ENCODE data around the gene CD8B2.
A peak's percentile ranks its signal among the peaks of the same experiment; 100 is the strongest.
"Not testable (repeated sequence)": the region's sequence is repeated elsewhere in the genome, so short reads cannot be mapped to it uniquely, and the experiment has no call there.

CD8B2 gene

DNA sequence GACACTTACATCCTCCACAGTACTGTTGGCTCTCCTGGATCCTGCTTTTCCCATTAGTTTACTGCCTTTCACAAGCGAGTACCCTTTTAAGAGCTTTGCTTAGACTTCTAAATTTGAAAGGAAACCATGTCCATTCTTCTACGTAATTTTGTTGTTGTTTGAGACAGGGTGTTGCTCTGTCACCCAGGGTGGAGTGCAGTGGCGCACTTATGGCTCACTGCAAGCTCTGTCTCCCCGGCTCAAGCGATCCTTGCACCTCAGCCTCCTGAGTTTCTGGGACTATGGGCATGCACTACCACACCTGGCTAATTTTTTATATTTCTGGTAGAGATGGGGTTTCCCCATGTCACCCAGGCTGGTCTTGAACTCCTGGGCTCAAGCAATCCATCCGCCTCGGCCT, 24.8 kb downstream of the CD8B2 start:
- not testable (repeated sequence) for DNase-seq (ENCODE audit: low read depth, low spot score)

- DNase-seq (ENCODE audit: low read depth, low spot score), result not testable (repeated sequence)
Measured at GRCh38 chr2:106513391-106513790, 26.2 kb downstream of the CD8B2 start.

DNA sequence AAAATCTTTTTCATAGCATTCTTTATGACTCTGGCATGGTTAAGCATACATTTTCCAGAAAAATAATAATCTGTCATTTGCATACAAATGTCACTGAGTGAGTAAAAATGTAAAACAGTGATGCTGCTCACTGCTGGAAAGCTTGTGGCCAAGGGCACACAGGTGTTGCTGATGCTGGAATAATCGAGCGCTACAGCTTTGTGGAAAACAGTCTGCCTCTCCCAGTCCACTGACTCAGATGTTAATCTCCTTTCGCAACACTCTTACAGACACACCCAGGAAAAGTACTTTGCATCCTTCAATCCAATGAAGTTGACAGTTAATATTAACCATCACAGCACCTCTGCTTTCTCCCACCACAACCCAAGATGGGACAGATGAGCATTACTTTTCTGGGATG, 27.7 kb downstream of the CD8B2 start:
- DNase-seq (ENCODE audit: low read depth, low spot score), result not testable (repeated sequence)

DNA sequence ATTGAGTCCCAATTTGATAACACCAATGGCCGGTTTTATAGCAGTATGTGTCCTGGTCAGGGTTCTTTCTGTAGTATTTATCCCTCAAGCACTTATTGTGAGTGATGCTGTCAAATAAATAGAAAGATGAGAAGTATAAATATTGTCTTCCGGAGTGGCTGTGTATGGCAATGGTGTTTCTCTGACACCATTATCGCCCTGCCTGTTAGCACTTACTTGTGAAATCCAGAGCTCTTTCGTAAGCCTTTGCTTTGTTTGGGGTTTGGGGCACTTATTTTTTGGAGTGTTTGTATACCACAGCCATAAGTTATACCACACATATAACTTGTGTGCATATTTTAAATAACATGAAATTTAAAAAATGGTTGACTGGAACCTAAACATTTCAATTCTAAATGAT, 29.3 kb downstream of the CD8B2 start:
- no peak for DNase-seq (ENCODE audit: low read depth, low spot score)

DNA sequence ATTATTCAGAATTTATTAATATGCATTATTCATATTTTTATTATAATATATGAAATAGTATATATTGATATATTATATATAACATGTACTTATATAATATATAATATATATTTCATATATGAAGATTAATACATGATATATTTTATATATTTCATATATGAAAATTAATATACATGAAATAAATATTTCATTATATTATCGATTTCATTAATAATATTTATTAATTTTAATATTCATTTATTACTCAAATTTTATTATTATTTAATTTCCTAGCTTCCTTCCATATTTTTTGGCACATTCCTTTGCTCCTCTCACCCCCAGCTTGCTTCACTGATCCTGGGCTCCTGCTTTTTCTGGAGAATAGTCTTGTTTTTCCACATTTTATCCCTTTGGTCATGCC, 29.7 kb downstream of the CD8B2 start:
- no peak for DNase-seq (ENCODE audit: low read depth, low spot score)

DNA sequence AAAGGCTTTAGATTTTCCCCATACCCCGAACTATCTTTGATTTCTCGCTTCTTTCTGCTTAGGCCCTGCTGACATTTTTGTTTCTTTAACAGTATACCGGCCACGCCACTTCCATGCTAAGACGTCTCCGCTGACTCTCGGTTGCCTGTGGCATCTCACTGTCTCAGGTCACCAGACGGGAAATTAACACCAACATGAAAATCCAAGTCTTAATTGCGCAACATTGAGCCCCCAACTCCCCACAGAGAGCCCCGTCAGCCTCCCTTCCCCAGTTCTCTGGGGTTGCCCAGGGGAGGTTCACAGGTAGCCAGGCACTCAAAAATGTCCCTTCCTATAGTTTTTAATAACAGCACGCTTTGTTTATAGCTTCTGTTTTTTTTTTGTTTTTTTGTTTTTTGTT, 30.2 kb downstream of the CD8B2 start:
- no peak for DNase-seq (ENCODE audit: low read depth, low spot score)

DNA sequence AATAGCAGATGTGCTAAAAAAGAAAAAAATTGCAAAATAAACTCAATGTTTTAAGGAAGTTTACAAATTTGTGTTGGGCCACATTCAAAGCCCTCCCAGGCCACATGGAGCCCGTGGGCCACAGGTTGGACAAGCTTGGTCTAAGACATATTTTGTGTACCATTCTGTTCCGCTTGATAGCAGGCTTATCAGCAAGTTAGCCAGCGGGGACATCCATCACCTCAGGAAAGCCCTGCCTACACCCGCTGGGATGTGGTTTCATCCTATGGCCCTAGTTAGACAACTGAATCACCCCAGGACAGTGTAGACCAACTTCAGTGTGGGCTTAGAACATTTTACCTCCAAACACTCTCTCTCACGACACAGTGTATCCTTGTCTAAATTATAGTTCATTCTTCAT, 32.6 kb downstream of the CD8B2 start:
- DNase-seq (ENCODE audit: low read depth, low spot score), result no peak

- no peak for DNase-seq (ENCODE audit: low read depth, low spot score)
Measured at GRCh38 chr2:106521016-106521415, 33.9 kb downstream of the CD8B2 start.

DNA sequence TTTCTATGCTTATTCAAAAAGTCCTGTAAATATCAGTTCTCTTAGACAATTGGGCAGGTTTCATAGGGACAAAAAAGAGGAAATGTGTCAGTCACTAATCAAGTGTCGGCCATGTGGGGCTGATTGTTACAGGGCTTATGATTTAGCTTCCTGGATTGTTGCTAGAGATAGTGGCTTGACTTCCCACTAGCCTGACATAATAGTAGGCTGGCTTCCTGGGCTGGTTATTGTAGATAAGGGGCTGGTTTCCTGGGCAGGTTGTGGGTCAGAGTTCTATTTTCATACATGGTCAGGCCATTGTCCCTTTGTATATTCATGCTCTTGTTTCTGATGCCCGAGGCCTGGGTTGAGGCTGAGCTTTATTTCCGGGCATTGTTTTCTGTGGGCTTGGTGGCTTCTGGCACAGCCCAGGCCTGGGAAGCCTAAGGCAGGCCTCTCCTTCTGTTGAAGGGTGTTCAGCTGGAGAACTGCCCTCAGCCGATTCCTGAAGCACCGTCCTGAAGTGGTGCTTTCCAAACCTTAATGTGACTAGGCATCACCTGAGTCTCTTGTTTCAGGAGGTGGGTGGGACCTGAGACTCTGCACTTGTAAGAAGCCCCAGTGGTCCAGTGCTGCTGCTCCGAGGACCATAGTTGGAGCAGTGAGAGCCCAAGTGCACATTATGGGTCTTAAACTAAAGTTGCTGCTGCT, 37.0 kb downstream of the CD8B2 start:
- no peak for DNase-seq (ENCODE audit: low read depth, low spot score)

DNA sequence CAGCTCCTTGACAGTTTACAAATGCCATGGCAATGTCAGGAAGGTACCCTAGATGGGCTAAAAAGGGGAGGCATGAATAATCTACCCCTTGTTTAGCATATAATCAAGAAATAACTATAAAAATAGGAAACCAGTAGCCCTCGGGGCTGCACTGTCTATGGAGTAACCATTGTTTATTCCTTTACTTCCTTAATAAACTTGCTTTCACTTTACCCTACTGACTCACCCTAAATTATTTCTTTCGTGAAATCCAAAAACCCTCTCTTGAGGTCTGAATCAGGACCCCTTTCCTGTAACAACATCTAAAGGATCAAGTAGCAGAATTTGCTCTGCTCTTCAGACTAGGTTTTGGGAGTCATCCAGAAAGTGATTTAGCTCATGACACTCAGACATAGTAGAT, 43.7 kb downstream of the CD8B2 start:
- no peak for DNase-seq (ENCODE audit: low read depth, low spot score)

DNA sequence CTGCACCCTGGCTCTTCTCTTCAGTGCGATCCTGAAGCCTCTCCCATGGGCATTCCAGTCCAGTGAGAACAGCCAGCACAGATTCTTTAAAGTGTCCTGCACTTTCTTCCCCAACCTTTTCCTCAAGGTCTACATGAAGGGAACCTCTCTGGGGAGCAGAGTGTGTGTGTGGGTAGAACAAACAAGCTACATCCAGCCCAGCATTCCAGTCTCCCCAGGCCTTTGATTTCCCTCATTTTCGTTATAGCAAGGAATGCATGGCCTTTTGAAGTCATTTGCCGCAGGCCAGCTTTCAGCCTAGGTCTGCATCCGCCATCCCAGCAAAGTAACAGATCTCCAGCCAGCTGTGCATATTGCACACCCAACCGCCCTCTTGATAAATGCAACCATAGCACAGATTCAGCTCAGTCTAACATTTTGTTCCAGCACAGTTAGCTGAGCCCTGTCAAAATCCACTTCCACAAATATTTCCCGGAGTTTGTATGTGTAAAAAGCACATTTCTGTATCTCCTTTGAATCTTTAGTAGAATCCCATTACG, 44.6 kb downstream of the CD8B2 start:
- peak; percentile 91 for DNase-seq (ENCODE audit: low read depth, low spot score)

DNA sequence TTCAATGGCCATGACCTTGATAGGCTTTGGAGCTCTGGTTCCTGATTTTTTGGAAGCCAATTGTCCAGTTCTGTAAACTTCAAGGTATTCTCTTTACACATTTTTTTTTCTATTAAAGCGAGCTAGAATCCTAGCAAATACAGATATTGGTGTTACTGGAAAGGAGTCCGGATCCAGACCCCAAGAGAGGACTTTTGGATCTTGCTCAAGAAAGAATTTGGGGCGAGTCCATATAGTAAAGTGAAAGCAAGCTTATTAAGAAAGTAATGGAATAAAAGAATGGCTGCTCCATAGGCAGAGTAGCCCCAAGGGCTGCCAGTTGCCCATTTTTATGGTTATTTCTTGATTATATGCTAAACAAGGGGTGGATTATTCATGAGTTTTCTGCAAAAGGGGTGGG, 45.1 kb downstream of the CD8B2 start:
- no peak for DNase-seq (ENCODE audit: low read depth, low spot score)

DNA sequence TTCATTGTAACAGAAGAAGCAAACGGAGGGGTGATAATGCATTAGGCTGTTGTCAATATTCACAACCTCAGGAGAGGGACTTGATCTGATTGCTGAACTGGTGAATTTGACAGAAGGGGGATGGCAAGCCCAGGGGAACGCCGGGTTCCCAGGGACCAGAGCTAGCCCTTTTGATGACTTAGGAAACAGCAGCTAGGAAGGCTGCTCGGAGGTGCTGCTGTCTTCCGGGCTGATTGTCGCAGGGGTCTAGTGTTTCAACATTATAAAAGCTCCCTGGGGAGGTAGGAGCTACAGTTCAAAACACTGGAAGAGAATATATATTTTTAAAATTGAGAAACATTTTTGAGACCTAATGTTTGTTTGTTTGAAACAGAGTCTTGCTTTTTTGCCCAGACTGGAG, 47.3 kb downstream of the CD8B2 start:
- no peak for DNase-seq (ENCODE audit: low read depth, low spot score)

- no peak for DNase-seq (ENCODE audit: low read depth, low spot score)
Measured at GRCh38 chr2:106536490-106536889, 49.3 kb downstream of the CD8B2 start.

DNA sequence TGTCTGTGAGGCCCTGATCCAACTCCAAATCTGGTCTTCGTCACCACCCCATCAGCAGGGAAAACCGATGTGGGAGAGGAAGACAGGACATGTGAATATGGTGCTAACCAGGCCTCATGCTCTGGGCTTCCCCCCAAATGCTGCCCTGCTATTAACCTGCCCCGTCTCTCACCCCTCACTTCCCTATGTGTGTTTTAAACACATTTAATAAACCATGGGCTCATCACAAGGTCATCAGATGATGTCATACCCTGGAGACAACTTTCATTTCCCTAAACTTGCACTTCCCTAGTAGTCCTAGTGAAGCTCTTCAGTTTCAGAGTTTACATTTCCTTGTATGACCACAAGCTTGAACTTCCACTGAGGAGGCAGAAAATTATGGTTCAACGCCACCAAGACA, 49.9 kb downstream of the CD8B2 start:
- DNase-seq (ENCODE audit: low read depth, low spot score), result no peak

DNA sequence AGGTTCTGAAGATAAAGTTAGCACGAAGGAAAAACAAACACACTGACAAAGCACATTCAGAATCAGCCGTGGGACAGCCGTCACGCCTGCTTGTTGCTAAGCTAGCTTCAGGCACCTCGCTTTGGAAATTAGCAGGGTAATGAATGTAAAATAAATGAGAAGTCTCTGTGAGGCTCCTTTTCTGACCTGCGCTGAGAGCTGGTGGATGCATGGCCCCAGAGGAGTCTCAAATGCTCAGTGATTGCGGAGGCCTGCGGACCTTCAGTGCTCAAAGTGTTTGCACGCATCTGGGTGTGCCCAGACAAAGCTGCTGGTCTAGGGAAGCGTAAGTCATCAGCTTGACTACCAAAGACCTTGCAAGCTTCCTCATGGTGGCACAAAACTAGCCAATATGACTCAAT, 50.6 kb downstream of the CD8B2 start:
- DNase-seq (ENCODE audit: low read depth, low spot score), result peak; percentile 17

- no peak for DNase-seq (ENCODE audit: low read depth, low spot score)
Measured at GRCh38 chr2:106540886-106541285, 53.7 kb downstream of the CD8B2 start.

DNA sequence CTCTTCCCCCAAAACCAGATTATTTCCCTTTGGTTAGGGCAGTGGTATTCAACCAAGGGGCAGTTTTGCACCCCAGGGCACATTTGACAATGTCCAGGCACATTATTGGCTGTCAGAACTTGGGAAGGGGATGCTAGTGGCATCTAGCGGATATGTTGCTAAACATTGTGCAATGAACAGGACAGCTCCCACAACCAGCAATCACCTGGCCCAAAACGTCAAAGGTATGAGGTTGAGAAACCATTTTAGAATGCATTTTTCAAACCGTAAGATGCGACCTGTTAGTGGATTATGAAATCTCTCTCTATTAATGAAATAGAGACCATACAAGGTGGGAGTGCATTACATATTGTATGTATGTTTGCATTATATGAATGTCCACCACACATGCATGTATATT, 54.2 kb downstream of the CD8B2 start:
- DNase-seq (ENCODE audit: low read depth, low spot score), result peak; percentile 27

DNA sequence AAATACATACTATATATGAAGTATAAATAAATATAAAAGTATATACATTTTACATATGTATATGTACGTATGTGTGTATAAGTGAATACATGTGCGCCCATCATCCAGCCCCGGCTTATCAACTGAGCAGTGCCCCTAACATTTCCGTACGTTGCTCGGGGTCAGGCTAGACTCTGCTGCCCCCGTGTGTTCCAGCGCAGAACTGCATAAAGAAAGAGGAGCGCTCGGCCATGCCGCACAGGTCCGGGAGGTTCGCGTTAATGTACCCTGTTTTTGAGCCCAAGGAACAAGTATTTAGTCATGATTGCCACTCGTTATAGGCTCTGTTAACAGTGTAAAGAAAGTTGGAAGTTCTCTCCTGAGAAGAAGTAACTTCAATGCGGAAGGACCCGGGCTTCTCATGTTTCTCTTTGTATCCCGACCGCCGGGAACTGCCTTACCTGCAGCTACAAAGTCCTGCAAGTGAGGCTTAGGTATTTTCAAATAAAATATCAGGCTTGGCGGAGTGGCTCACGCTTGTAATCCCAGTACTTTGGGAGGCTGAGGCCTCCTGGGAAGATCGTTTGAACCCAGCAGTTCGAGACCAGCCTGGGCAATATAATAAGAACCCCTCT, 55.7 kb downstream of the CD8B2 start:
- peak; percentile 92 for DNase-seq (ENCODE audit: low read depth, low spot score)

DNA sequence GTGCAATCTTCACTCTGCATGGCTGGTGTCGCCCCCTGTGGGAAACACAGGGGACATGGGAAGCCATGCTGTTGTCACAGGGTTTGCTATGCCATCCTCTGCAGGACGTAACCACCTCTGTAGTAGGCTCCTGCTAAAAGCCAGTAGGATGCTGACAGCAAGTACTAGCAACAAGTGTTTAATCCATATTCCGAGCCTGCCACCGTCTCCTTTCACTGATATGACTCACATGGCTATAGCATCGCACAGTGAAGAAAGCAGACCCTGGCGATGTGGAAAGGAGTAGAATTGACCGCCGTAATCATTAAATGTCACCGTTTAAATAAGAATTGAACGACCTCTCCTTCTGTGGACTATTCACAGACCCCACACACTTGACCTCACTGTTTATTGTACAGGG, 57.8 kb downstream of the CD8B2 start:
- no peak for DNase-seq (ENCODE audit: low read depth, low spot score)

- no peak for DNase-seq (ENCODE audit: low read depth, low spot score)
Measured at GRCh38 chr2:106546391-106546990, 59.3 kb downstream of the CD8B2 start.

DNA sequence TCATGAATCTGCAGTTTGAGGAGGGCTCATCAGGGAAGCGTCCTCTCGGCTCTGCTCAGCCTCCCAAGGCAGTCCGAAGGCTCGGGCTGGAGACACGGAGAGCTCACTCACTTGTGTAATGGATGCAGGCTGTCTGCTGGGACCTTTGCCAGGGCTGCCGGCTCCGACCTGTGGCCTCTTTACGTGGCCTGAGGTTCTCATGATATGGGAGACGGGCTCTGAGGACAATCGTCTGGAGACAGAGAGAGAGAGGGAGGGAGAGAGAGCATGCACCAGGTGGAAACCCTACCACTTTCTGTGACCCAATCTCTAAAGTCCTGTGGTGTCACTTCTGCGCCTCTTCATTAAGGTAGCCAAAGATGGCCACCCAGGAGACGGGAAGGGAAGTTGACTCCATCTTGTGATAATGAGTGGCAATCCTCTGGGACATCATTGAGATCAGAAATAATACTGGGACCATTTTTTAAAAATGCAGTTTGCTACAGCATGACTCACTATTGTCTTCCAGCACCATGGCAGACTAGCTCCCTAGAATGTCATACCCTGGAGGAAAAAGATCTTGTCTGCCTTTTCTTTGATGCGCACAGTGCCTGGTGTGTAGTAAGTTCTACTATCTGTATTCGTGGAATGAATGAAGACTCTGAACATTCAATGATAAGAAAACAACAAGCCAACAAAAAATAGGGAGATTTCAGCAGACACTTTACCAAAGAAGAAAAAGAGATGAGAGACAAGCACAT, 60.2 kb downstream of the CD8B2 start:
- no peak for DNase-seq (ENCODE audit: low read depth, low spot score)
